ENCODE measurements around the gene GYG2.
"Not testable (repeated sequence)": the region's sequence is repeated elsewhere in the genome, so short reads cannot be mapped to it uniquely, and the experiment has no call there.

Gene GYG2

GRCh38 chrX:2801223-2801622 is 27.5 kb upstream of the GYG2 start:
- no peak for ATAC-seq (replicated peaks)
- H3K36me3 Mint-ChIP-seq: no peaks in the 10 kb centered on the region
- H3K27ac Mint-ChIP-seq: no peak overlapping the region
- H3K27me3 Mint-ChIP-seq: peaks cover 0 to 12% of the 10 kb centered on the region in 2 donors
- H3K4me1 Mint-ChIP-seq: peaks cover 0 to 2% of the 10 kb centered on the region in 2 donors
- no peak overlapping the region for H3K4me3 Mint-ChIP-seq
- H3K9me3 Mint-ChIP-seq: peaks cover 0 to 2% of the 10 kb centered on the region in 2 donors
- DNase-seq: no peak

GRCh38 chrX:2802376-2803090 is 26.2 kb upstream of the GYG2 start:
- DNase-seq; ATAC-seq (replicated peaks); H3K36me3 Mint-ChIP-seq; H3K27ac Mint-ChIP-seq; H3K9me3 Mint-ChIP-seq; H3K4me1 Mint-ChIP-seq; H3K4me3 Mint-ChIP-seq: not testable (repeated sequence)
- peaks cover 0 to 10% of the 10 kb centered on the region in 2 donors for H3K27me3 Mint-ChIP-seq

- not testable (repeated sequence) for DNase-seq; ATAC-seq (replicated peaks)
Observed at GRCh38 chrX:2803486-2803885, 25.2 kb upstream of the GYG2 start.

GRCh38 chrX:2804106-2804843 is 24.5 kb upstream of the GYG2 start:
- H3K4me1 Mint-ChIP-seq; DNase-seq; H3K9me3 Mint-ChIP-seq; H3K36me3 Mint-ChIP-seq; ATAC-seq (replicated peaks); H3K4me3 Mint-ChIP-seq; H3K27ac Mint-ChIP-seq: not testable (repeated sequence)
- peaks cover 0 to 14% of the 10 kb centered on the region in 2 donors for H3K27me3 Mint-ChIP-seq

More at GRCh38 chrX:2803486-2803885, 25.2 kb upstream of the GYG2 start:
- H3K4me3 Mint-ChIP-seq, H3K27ac Mint-ChIP-seq, H3K4me1 Mint-ChIP-seq, H3K9me3 Mint-ChIP-seq, H3K27me3 Mint-ChIP-seq, H3K36me3 Mint-ChIP-seq: not testable (repeated sequence)

- H3K4me1 Mint-ChIP-seq, H3K4me3 Mint-ChIP-seq: not testable (repeated sequence)
Observed at GRCh38 chrX:2804858-2805257, 23.9 kb upstream of the GYG2 start.

GRCh38 chrX:2811271-2811670 is 17.5 kb upstream of the GYG2 start:
- ATAC-seq (replicated peaks) (no peak), DNase-seq (no peak)
- H3K4me1 Mint-ChIP-seq: peaks cover 0 to 2% of the 10 kb centered on the region in 2 donors
- H3K27ac Mint-ChIP-seq: no peak overlapping the region
- H3K4me3 Mint-ChIP-seq: no peak overlapping the region
- no peaks in the 10 kb centered on the region for H3K9me3 Mint-ChIP-seq
- peaks cover 0 to 21% of the 10 kb centered on the region in 2 donors for H3K27me3 Mint-ChIP-seq
- no peaks in the 10 kb centered on the region for H3K36me3 Mint-ChIP-seq

More at GRCh38 chrX:2804858-2805257, 23.9 kb upstream of the GYG2 start:
- peaks cover 0 to 16% of the 10 kb centered on the region in 2 donors for H3K27me3 Mint-ChIP-seq
- DNase-seq; H3K9me3 Mint-ChIP-seq; ATAC-seq (replicated peaks); H3K27ac Mint-ChIP-seq; H3K36me3 Mint-ChIP-seq: not testable (repeated sequence)

- Mint-ChIP-seq H3K27me3 (peaks cover 0 to 25% of the 10 kb centered on the region in 2 donors), H3K27ac (peak overlapping the region; percentile 67), H3K4me3 (peak overlapping the region; percentile 55 to 65)
- H3K9me3 Mint-ChIP-seq, H3K4me1 Mint-ChIP-seq, H3K36me3 Mint-ChIP-seq: not testable (repeated sequence)
- peak; percentile 39 to 83 for ATAC-seq (replicated peaks)
- peak; percentile 34 for DNase-seq
Observed at GRCh38 chrX:2812161-2812907, 16.4 kb upstream of the GYG2 start.

- H3K27me3 Mint-ChIP-seq: peaks cover 0 to 31% of the 10 kb centered on the region in 2 donors
- DNase-seq (no peak), ATAC-seq (replicated peaks) (no peak)
- H3K4me1 Mint-ChIP-seq: peaks cover 0 to 2% of the 10 kb centered on the region in 2 donors
- H3K9me3 Mint-ChIP-seq: no peaks in the 10 kb centered on the region
- H3K27ac Mint-ChIP-seq: no peak overlapping the region
- H3K36me3 Mint-ChIP-seq: no peaks in the 10 kb centered on the region
- no peak overlapping the region for H3K4me3 Mint-ChIP-seq
Observed at GRCh38 chrX:2817036-2817435, 11.7 kb upstream of the GYG2 start.

GRCh38 chrX:2819345-2820135 is 9.2 kb upstream of the GYG2 start:
- Mint-ChIP-seq H3K36me3 (no peaks in the 10 kb centered on the region), H3K4me1 (no peaks in the 10 kb centered on the region), H3K27me3 (peaks cover 0 to 36% of the 10 kb centered on the region in 2 donors), H3K9me3 (no peaks in the 10 kb centered on the region), H3K27ac (no peak overlapping the region), H3K4me3 (no peak overlapping the region)
- peak in 1 of 2 donors; percentile 36 for ATAC-seq (replicated peaks)
- DNase-seq: no peak

- Mint-ChIP-seq H3K4me1 (no peaks in the 10 kb centered on the region), H3K27ac (no peak overlapping the region), H3K27me3 (peaks cover 0 to 29% of the 10 kb centered on the region in 2 donors), H3K9me3 (no peaks in the 10 kb centered on the region), H3K36me3 (no peaks in the 10 kb centered on the region), H3K4me3 (no peak overlapping the region)
- ATAC-seq (replicated peaks): no peak
- DNase-seq: no peak
Observed at GRCh38 chrX:2820136-2820771, 8.5 kb upstream of the GYG2 start.

- ATAC-seq (replicated peaks) (no peak), DNase-seq (no peak)
- Mint-ChIP-seq H3K27me3 (peaks cover 0 to 25% of the 10 kb centered on the region in 2 donors), H3K36me3 (no peaks in the 10 kb centered on the region), H3K4me1 (no peaks in the 10 kb centered on the region), H3K4me3 (no peak overlapping the region), H3K9me3 (no peaks in the 10 kb centered on the region), H3K27ac (no peak overlapping the region)
Observed at GRCh38 chrX:2823795-2824386, 4.8 kb upstream of the GYG2 start.

- H3K4me3 Mint-ChIP-seq: no peak overlapping the region
- H3K9me3 Mint-ChIP-seq: no peaks in the 10 kb centered on the region
- DNase-seq (no peak), ATAC-seq (replicated peaks) (no peak)
- no peak overlapping the region for H3K27ac Mint-ChIP-seq
- H3K4me1 Mint-ChIP-seq: no peaks in the 10 kb centered on the region
- H3K36me3 Mint-ChIP-seq: no peaks in the 10 kb centered on the region
- H3K27me3 Mint-ChIP-seq: peaks cover 0 to 25% of the 10 kb centered on the region in 2 donors
Observed at GRCh38 chrX:2824886-2825285, 3.8 kb upstream of the GYG2 start.

GRCh38 chrX:2828959-2829411 is 255 bp downstream of the GYG2 start:
- no peaks in the 10 kb centered on the region for H3K9me3 Mint-ChIP-seq
- DNase-seq (no peak), ATAC-seq (replicated peaks) (no peak)
- H3K36me3 Mint-ChIP-seq: no peaks in the 10 kb centered on the region
- no peaks in the 10 kb centered on the region for H3K4me1 Mint-ChIP-seq
- H3K4me3 Mint-ChIP-seq: no peak overlapping the region
- no peak overlapping the region for H3K27ac Mint-ChIP-seq
- peaks cover 22 to 29% of the 10 kb centered on the region in 2 donors for H3K27me3 Mint-ChIP-seq
